CMK (cell line): ENCODE results near the gene CARD10.
"Not testable (repeated sequence)": the region's sequence is repeated elsewhere in the genome, so short reads cannot be mapped to it uniquely, and the experiment has no call there.

Experiments used
- DNase-seq: peaks from one replicate; pipeline ENCODE4 v3.0.0-alpha.2; 2010; ENCODE audit warnings: low read depth

The CARD10 gene

GRCh38 chr22:37527081-37527752, 8.0 kb upstream of the CARD10 start:
- DNase-seq = not testable (repeated sequence)

DNA sequence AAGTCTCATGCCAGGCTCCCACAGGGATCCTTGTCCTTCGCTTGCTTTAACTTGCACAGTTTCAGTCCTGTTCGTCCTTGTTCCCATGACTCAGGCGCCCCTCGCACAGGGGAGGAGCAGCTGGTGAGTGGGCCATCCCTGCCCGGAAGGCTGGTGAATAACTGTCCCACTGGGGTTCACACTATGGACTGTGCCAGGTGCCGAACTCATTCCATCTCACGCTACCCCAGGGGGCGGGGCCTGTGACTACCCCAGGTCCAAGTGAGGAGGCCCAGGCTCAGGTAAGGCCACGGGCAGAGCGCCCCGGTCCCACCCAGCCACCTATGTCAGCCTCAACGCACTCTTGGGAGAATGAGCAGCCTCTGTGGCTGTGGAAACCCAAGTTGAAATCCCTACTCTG, 7.2 kb upstream of the CARD10 start:
- no peak for DNase-seq

DNA sequence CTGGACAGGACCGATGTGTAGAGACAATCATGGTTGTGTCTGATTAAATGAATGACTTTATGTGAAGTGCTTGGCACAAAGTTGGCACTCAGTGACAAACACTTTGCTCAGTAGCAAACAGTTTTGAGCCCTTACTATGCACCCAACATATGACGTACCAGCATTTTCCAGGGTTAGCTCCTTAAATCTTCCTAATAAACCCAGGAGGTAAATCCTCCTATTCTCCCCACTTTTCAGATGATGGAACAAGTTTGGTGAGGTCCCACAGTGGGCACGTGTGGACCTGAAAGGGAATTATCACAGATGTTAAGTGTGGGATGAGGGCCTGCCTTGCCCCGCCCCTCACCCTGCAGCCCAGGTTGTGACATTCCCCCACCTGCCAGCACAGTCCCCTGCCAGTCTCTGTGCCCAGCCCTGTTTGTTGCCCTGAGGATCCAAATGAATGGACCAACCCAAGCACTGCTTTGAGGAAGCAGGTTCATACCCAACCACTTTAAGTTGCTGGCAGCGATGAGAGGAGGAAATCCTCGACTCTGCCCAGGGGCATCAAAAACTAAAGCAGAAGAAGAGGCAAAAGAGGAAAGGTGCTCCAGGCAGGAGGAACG, 6.6 kb upstream of the CARD10 start:
- no peak for DNase-seq

DNA sequence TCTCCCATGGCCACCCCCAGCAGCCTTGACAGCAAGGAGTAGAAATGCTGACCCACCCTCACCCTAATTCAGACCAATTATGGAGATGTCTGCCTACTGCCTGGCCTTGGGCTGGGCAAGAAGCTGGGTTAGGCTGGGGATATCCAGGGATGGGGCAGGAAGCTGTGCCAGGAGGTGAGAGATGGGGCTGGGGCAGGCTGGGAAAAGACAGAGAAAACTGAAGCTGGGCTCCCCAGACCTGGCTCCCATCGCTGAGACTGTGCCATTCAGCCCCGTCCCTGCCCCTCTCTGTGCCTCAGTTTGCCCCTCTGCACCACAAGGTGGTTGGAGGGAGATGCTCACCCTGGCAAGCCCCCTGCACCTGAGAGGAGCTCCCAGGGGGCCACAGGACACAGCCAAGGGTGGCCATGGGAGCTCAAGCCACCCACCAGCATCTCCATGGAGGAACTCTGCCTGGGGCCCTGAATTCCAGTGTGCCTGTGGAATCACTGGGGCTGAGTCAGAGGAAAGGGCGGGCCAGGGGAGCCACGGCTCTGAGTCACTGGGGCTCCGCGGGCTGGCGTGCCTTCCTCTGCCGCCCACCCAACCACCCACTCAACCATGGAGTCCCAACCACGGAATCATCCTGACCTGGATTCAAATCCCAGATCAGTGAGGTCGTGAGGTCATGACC, 6.0 kb upstream of the CARD10 start:
- no peak for DNase-seq

DNA sequence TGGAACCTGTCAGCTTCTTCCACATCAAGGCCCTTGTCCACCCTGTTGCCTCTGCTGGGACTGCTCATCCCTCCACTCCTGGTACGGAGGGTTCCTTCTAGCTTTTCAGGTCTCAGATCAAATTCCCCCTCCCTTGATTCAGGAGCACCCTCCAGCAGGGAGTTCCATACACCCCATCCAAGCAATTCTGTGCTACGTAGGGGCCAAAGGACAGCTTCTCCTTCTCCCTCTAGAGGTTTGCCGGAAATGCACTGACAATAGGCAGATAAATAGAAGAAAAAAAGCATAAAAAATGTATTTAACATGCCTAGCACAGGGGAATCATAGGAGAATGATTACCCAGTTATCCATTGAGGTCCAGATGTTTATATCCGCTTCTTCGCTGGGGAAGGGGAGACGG, 3.3 kb upstream of the CARD10 start:
- DNase-seq = no peak

GRCh38 chr22:37521236-37521739, 2.1 kb upstream of the CARD10 start:
- DNase-seq = no peak

DNA sequence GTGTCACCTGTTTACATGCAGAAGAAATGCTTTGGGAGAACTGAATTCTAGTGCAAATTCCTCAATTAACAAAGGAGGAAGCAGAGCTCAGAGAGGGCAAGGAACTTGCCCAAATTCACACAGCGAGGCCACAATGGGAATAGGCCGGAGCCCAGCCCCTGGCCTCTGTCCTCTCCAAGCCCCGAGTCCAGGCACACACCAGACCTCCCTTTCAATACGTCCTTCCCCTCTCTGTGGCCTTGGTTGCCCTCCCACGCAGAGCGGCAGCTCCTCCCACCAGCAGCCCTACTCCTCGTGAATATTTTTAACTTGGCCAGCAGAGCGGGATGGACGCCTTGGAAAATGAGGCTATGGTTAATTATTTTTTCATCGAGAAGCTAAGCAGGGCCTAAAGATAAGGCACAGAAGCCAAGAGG, 1.6 kb upstream of the CARD10 start:
- DNase-seq = no peak

DNA sequence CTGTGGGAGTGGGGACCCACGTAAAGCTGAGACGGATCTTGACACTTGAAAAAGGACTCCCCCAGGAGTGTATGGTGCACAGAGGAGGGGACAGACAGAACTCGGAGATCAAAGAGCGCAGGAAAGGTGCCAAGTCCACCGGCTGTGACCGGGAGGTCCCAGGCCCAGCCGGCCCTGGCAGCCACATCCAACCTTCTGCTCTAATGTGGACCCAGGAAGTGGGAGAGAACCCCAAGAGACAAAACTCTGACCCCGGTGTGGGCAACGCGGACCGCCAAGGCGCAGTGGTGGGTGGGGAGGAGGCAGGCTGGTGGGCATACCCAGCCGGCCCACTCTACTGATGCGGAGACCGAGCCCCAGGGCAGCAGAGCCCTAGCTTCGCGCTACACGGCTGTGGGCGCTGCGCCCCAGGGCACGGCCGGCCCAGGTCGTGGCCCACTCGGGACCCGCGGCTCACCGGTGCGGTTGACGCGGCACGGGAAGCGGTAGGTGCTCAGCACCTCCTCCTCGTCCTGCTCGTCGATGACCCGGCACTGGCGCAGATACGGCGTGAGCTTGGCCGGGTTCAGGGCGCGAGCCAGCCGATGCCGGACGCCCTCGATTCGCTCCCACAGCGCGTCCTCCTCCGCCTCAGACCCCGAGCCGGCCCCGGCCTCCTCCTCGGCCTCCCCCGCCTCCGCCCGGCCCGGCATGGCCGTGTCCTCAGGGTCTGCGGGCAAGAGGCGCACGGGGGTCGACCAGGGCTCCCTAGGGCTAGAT, 527 bp downstream of the CARD10 start:
- no peak for DNase-seq

GRCh38 chr22:37517826-37518450, 1.3 kb downstream of the CARD10 start:
- no peak for DNase-seq

DNA sequence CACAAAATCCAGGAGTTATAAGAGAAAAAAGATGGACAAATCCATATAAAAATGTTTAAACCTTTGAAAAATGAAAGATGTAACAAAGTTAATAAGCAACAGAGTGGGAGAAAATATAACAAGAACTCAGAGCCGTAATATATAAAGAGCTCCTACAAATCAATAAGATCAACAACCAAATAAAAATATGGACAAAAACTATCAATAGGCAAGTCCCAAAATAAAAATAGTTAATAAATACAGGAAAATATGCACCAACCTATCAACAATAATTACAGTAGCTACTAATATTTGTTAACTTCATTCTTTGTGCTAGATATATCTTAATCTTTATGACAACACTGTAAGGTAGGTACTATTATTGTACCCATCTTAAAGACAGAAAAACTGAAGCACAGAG, 2.8 kb downstream of the CARD10 start:
- no peak for DNase-seq

DNA sequence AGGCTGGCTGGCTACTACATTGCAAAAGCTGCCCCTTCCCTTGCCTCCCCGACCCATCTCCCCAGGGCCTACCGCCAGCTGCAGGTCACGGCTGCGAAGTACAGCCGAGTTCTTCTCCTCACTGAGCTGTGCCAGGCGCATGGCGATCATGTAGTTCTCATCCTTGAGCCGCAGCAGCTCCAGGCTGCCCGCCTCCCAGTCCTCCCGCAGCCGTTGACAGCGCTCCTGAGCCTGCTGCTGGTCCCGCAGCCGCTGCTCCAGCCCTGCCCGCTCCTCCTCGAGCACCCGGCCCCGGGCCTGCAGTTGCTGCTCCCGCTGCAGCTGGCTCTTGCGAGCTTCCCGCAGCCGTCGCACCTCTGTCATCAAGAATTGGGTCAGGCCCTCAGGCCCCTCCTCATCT, 3.3 kb downstream of the CARD10 start:
- no peak for DNase-seq

DNA sequence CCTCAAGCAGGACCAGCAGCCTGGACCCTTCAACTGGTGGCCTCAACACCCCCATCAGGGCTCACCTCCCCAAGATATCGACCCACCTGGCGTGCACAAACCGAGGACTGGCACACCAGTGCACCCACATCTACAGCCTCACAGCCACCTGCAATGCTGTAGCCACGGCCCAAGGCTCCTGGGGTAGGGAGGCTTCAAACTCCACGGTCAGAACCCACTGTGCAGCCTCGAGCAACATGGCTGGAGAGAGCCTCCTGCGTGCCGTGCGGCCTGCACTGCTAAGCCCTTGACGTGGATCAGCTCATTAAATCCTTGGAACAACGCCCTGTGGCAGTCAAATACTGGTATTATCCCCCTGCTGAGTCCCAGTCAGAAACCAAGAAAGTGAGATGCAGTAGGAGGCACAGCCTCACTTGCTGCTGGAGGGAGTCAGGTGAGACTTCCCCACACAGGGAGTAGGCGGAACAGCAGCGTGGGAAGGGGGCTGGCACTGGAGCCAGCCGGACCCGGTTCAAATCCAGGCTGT, 4.6 kb downstream of the CARD10 start:
- no peak for DNase-seq

GRCh38 chr22:37511395-37512104, 7.7 kb downstream of the CARD10 start:
- DNase-seq = no peak

DNA sequence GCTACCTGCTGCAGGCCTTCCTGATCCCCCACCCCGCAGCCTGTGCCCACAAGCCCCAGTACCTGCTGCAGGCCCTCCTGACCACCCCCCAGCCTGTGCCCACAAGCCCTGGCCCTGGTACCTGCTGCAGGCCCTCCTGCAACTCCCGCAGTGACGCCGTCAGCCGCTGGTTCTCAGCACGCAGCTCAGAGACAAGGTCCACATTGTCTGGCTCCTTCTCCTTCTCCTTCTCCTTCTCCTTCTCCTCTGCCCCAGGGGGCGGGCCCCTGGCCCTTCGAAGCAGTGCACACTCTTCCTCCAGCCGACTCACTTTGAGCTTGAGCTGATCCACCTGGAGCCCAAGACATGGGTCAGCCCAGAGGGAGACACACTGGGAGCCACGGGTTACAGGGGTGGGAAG, 9.1 kb downstream of the CARD10 start:
- DNase-seq = no peak

DNA sequence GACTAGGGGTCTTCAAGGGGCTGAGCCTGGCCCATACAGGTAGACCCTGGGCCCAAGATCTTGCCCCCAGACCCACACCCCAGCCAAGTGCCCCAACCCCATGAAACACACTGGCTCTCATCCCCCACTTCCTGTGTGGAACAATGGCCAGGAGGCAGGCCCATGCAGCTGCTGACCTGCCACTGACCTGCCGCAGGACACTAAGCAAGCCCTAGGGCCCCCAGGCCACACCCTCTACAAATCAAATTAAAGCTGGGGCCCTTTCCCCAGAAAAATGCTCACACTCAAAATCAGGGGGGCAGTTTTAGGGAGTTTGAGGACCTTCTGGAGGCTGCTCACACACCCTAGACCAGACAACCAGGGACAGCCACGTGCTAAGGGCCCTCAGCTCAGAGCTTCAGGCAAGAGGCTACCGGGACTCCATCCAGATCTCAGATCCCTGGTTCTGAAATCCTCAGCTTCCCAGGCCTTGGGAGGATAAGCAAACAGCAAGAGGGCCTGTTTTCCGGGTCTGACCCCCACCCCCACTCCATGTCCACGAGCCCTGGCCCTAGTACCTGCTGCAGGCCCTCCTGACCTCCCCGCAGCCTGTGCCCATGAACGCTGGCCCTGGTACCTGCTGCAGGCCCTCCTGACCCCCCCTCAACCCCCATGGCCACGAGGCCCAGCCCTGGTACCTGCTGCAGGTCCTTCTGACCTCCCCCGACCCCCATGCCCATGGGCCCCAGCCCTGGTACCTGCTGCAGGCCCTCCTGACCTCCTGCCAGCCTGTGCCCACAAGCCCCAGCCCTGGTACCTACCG, 10.0 kb downstream of the CARD10 start:
- no peak for DNase-seq

GRCh38 chr22:37508431-37508992, 10.7 kb downstream of the CARD10 start:
- DNase-seq = no peak

DNA sequence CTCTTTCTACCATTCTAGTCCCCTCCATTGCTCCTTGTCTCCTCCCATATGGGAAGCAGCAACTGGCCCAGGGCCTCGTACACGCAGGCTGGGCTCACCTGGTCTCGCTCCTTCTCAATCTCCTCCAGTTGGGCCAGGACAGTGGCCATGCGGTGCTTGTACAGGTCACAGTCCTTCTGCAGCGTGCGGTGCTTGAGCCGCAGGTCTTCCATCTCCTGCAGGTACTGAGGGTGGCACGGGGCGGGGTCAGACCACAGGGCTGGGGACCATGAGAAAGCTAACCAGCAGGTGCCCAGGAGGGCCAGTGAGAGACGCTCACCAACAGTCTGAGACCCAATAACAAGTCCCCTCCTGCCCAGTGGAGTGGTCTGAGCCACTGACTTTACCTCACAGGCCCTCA, 11.5 kb downstream of the CARD10 start:
- no peak for DNase-seq

DNA sequence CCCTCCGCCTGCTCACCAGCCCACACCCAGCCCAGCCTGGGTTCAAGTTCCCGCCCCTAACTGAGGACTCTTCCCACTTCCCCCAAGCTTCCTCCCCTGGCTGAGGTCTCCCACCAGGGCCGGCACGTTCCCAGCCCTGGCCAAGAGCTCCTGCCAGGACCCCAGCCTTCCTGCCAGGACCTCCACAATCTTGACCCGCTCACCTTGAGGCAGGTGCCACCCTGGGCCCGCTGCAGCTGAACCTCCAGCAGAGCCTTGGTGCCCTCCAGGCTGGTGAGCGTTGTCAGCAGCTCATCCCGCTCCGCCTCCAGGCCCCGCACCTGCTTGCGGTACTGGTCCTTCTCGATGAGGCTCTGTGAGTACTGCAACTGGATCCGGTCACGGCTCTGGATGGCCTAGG, 13.2 kb downstream of the CARD10 start:
- DNase-seq = no peak

DNA sequence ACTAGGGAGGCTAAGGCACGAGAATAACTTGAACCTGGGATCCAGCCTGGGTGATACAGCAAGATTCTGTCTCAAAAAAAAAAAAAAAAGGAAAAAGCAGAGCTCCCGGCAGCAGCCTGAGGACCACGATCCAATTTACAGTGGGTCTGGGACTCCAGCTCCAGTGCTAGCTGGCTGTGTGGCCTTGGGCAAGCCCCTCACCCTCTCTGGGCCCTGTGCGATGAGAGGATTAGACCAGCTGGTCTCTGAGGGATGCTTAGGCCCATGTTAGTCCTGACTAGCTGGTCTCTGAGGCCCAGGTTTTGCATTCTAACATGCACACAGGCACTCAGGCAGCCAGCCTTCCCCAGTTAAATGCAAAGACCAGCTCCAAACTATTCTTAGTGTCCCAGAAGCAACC, 13.7 kb downstream of the CARD10 start:
- no peak for DNase-seq

GRCh38 chr22:37504964-37505363, 14.3 kb downstream of the CARD10 start:
- DNase-seq = no peak
